Measurements from ENCODE around the gene COG4.
"Not testable (repeated sequence)": the region's sequence is repeated elsewhere in the genome, so short reads cannot be mapped to it uniquely, and the experiment has no call there.

Gene COG4

GRCh38 chr16:70526403-70526802 is 3.0 kb upstream of the COG4 start:
- DNase-seq = no peak

- DNase-seq = not testable (repeated sequence)
These were observed 1.1 kb upstream of the COG4 start for GRCh38 chr16:70524399-70524825.

GRCh38 chr16:70523743-70524398 is 517 bp upstream of the COG4 start, which contains the start of gene SF3B3:
TSS of gene SF3B3 (plus strand) at chr16:70523816. CDS start at chr16:70526657, 2,841 bp downstream.
- peak; percentile 87 for DNase-seq

GRCh38 chr16:70522216-70523075 is 908 bp downstream of the COG4 start:
- DNase-seq = no peak

- no peak for DNase-seq
These were observed 2.6 kb downstream of the COG4 start for GRCh38 chr16:70520612-70521297.

- DNase-seq = no peak
These were observed 10.9 kb downstream of the COG4 start for GRCh38 chr16:70512456-70512855.

GRCh38 chr16:70511833-70512232 is 11.5 kb downstream of the COG4 start:
- DNase-seq = no peak

- DNase-seq = no peak
These were observed 13.1 kb downstream of the COG4 start for GRCh38 chr16:70510216-70510615.

- no peak for DNase-seq
These were observed 14.6 kb downstream of the COG4 start for GRCh38 chr16:70508752-70509151.

GRCh38 chr16:70496513-70496912 is 26.8 kb downstream of the COG4 start:
- no peak for DNase-seq

- no peak for DNase-seq
These were observed 27.8 kb downstream of the COG4 start for GRCh38 chr16:70495425-70496182.

GRCh38 chr16:70494777-70495176 is 28.6 kb downstream of the COG4 start:
- no peak for DNase-seq

- no peak for DNase-seq
These were observed 29.1 kb downstream of the COG4 start for GRCh38 chr16:70494202-70494770.

GRCh38 chr16:70493802-70494201 is 29.6 kb downstream of the COG4 start:
- DNase-seq = no peak

GRCh38 chr16:70490261-70490660 is 33.1 kb downstream of the COG4 start:
- DNase-seq = no peak

- DNase-seq = no peak
These were observed 38.5 kb downstream of the COG4 start for GRCh38 chr16:70484867-70485266.

GRCh38 chr16:70483426-70483825 is 39.9 kb downstream of the COG4 start:
- DNase-seq = no peak

- no peak for DNase-seq
These were observed 40.7 kb downstream of the COG4 start for GRCh38 chr16:70482624-70483023.

- no peak for DNase-seq
These were observed 41.3 kb downstream of the COG4 start for GRCh38 chr16:70481929-70482536.

- no peak for DNase-seq
These were observed 42.9 kb downstream of the COG4 start for GRCh38 chr16:70480127-70481105.

- no peak for DNase-seq
These were observed 44.4 kb downstream of the COG4 start for GRCh38 chr16:70478912-70479341.

All from right forelimb (tissue), 1 donor.